ENCODE measurements around the gene ERAS.

DNA sequence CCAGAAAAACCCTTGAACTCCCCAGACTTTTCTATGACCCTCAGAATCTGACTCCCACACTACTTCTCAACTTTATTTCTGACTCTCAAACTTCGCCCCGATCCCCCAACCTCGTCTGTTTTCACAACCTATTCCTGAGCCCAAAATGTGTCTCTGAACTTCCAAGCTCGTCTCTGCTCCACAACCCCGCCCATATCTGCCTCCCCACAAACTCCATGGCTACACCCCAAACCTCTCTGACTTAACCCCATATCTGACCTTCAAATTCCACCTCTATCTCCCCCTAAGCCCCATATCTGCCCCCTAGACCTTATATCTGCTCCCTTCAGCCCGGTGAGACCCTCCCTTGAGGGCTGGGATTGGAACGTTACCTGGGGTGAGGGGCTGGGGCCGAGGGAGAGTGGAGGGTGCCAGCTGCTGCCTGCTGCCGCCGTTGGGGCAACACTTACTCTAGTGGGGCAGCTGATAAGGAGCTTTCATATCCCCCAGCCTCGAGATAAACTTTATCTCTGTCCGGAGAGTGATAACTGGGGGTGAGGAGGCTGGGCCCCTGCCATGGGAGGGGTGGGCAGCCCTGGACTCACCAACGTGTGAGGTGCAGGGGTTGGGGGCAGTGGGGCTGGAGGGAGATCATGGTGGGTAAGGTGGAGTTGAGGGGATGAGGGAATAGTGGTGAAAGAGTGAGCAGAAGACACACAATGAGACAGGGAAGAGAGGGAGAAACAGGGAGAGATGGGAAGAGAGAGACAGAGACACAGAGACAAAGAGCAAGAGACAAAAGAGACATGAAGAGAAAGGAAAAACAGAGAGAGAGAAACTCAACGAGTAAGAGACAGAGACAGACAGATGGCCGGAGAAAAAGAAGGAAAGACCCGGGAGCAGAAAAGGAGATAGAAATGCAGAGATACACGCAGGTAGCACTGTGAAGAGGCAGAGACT is 38.5 kb upstream of the ERAS start:
- TF ChIP-seq POLR2AphosphoS5 (IDR thresholded peaks at IDR 0.05; ENCODE audit: borderline replicate concordance, low read depth, low read length) (no peak), EZH2 (IDR thresholded peaks at IDR 0.05) (no peak)

All from SK-N-MC (cell line).